H1 (cell line): ENCODE data around the gene SEMA6D.

Experiments used
- POLR2A ChIP-seq, 2 experiments: IDR thresholded peaks; 1 replicate in 1 of 2; 2 replicates in 1 of 2; pipeline ENCODE4 v1.6.1; 2011; ENCODE audit warnings: low read depth in 2 of 2, low read length in 2 of 2, mild to moderate bottlenecking in 2 of 2; ENCODE audit errors: control extremely low read depth in 1 of 2
- RFX5 ChIP-seq: IDR thresholded peaks from 2 replicates; pipeline ENCODE4 v1.6.1; 2011; ENCODE audit warnings: low read depth, low read length, improper control_type of control experiment, borderline replicate concordance
- TF ChIP-seq, protein P1 (sequence below), 3 experiments: IDR thresholded peaks; 1 replicate in 2 of 3; 2 replicates in 1 of 3; pipeline versions ENCODE4 v1.5.1 to v1.6.1; 2011; ENCODE audit warnings: low read length in 3 of 3, mild to moderate bottlenecking in 3 of 3, inconsistent platforms in 2 of 3, low read depth in 1 of 3, moderate library complexity in 1 of 3; ENCODE audit not compliant: insufficient read depth in 1 of 3; ENCODE audit errors: control extremely low read depth in 1 of 3

DNA sequence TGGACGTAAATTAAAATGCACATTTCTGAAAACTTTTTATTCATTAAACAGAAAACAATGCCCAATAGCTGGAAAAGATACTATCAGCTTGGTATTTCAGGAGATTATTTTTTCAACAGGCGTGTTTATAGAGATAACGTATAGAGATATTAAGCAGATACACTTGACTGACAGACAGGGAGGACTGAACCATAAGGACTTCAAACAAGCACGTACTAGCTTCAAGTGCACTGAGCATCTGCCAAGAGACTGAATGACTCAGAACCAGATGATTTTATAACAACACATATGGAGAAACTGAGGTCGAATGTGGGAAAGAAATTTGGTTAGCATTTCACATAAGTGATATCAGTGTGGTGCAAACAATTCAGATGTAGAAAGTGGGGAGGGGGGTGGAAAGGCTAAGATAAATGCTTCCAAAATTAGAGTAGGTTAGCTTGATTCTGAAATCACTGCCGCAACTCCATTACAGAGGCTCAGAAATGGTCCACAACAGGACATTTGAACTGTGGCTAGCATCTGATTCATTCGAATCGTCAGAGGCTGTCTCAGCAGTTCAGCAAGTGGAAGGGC, 103.5 kb downstream of the SEMA6D start:
- TF ChIP-seq, protein P1, sequence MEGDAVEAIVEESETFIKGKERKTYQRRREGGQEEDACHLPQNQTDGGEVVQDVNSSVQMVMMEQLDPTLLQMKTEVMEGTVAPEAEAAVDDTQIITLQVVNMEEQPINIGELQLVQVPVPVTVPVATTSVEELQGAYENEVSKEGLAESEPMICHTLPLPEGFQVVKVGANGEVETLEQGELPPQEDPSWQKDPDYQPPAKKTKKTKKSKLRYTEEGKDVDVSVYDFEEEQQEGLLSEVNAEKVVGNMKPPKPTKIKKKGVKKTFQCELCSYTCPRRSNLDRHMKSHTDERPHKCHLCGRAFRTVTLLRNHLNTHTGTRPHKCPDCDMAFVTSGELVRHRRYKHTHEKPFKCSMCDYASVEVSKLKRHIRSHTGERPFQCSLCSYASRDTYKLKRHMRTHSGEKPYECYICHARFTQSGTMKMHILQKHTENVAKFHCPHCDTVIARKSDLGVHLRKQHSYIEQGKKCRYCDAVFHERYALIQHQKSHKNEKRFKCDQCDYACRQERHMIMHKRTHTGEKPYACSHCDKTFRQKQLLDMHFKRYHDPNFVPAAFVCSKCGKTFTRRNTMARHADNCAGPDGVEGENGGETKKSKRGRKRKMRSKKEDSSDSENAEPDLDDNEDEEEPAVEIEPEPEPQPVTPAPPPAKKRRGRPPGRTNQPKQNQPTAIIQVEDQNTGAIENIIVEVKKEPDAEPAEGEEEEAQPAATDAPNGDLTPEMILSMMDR (IDR thresholded peaks at IDR 0.05; ENCODE audit: control extremely low read depth in 1 of 3, insufficient read depth in 1 of 3, low read depth in 1 of 3, low read length in 3 of 3) = no peak
- no peak for TF ChIP-seq POLR2A (IDR thresholded peaks at IDR 0.05; ENCODE audit: control extremely low read depth in 1 of 2, low read depth in 2 of 2, low read length in 2 of 2)
- TF ChIP-seq RFX5 = no peak
